ENCODE data around the gene RPL32.

DNA sequence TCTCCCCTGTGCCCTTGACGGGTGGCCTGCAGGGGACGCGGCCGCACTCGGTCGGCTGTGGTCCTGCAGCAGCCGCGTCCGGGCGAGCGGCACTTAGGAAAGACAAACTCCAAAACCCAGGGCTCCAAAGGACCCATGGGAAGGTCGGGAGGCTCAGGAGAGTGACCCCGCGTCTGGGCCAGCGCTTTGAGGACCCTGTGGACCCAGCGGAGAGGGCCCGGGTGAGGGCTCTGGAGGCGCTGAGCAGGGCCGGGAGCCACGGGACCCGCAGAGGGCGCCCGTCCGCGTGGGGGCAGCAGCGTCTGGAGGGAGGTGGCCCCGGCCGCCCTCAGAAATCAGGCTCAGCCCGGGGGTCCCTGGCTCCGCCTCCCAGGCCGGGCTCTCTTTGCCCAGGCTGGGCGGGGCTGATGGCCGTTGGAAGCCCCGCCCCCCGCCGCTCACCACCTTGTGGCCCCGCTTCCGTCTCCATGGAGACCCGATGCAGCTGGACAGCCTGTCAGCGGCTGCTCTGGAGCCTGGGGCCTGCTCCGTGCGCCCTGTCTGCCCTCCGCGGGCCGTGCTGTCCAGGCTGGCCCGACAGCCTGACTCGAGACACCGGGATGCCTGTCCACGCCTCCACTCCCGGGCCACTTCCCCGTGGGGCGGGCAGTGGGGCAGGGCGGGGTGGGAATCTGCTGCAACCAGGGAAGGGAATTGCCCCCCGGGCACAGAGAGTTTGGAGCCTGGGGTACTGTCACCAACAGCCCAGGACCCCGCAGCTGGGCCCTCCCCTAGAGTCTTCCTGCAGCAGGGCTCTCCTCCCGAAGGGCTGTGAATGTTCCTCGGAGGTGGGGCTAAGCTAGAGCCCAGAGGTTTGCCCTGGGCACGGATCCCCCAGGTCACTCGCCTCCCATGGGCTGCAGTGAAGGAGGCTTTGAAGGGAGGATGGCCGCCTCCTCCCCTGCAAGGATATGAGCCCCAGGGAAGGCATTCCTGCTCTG is 34.8 kb upstream of the RPL32 start:
- TF ChIP-seq, protein P1, sequence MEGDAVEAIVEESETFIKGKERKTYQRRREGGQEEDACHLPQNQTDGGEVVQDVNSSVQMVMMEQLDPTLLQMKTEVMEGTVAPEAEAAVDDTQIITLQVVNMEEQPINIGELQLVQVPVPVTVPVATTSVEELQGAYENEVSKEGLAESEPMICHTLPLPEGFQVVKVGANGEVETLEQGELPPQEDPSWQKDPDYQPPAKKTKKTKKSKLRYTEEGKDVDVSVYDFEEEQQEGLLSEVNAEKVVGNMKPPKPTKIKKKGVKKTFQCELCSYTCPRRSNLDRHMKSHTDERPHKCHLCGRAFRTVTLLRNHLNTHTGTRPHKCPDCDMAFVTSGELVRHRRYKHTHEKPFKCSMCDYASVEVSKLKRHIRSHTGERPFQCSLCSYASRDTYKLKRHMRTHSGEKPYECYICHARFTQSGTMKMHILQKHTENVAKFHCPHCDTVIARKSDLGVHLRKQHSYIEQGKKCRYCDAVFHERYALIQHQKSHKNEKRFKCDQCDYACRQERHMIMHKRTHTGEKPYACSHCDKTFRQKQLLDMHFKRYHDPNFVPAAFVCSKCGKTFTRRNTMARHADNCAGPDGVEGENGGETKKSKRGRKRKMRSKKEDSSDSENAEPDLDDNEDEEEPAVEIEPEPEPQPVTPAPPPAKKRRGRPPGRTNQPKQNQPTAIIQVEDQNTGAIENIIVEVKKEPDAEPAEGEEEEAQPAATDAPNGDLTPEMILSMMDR (IDR thresholded peaks at IDR 0.05) = peak in 1 of 4 experiments; percentile 26
- TF ChIP-seq POLR2A (IDR thresholded peaks at IDR 0.05) = no peak

Measured in sigmoid colon (tissue), 3 donors.